ENCODE measurements around the gene CEP135. TPM values are rescaled to one million over a fixed set of nuclear protein-coding genes. Genes with fewer than 3 reads are reported as not detected.

CEP135 gene, protein sequence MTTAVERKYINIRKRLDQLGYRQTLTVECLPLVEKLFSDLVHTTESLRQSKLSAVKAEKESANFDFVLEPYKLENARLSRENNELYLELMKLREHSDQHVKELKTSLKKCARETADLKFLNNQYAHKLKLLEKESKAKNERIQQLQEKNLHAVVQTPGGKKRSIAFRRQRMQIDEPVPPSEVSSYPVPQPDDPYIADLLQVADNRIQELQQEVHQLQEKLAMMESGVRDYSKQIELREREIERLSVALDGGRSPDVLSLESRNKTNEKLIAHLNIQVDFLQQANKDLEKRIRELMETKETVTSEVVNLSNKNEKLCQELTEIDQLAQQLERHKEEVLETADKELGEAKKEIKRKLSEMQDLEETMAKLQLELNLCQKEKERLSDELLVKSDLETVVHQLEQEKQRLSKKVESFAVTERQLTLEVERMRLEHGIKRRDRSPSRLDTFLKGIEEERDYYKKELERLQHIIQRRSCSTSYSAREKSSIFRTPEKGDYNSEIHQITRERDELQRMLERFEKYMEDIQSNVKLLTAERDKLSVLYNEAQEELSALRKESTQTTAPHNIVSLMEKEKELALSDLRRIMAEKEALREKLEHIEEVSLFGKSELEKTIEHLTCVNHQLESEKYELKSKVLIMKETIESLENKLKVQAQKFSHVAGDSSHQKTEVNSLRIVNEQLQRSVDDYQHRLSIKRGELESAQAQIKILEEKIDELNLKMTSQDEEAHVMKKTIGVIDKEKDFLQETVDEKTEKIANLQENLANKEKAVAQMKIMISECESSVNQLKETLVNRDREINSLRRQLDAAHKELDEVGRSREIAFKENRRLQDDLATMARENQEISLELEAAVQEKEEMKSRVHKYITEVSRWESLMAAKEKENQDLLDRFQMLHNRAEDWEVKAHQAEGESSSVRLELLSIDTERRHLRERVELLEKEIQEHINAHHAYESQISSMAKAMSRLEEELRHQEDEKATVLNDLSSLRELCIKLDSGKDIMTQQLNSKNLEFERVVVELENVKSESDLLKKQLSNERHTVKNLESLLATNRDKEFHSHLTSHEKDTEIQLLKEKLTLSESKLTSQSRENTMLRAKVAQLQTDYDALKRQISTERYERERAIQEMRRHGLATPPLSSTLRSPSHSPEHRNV
- total RNA-seq, result 10 to 100 TPM; 10.4 to 13.5 TPM
- 1 to 10 TPM; 1.1 to 3.9 TPM for polyA plus RNA-seq
- long read RNA-seq, donor 1, partial matches to known transcripts, result 10 of 19 reads
- long read RNA-seq, donor 1, other reads (novel, unspliced or antisense), result 6 of 19 reads
- long read RNA-seq, donor 2, full-length matches to known transcripts, result 2 of 3 reads
- long read RNA-seq, donor 2, partial matches to known transcripts, result 1 of 3 reads
- long read RNA-seq, donor 2, other reads (novel, unspliced or antisense), result 0 of 3 reads

DNA sequence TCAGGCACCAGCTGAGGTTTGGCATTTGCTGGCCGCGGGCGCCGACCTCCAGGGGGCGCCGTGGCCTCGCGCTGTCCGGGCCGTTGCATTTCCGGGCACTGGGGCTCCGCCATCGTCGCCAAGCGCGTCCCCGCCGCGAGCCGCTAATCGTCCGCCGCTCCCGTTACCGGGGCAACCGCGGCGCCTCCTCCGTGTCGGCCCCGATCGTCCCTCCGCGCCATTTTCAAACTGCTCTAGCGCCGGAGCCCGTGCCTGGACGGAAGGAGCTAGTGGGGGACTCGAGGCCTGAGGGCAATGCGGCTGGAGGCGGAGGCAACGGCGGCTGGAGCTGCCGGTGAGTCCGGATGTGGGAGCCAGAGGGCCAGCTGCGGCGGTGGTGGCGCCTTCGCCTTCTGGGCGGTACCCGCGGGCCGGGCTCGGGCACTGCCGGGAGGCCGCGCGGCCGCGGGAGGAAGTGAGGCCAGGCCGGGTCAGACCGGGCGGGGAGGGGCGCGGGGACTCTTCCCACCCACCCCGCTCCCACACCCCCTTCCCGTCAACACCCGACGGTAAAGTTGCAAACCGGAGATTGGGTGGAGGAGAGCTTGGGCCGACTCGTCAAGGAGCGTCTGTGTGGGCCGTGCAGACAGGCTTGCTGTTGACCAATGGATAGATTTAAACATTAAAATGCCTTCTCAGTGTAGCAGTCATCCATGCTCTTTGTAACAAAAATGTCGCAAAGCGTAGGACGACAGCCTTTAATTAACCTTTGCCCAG is at the start of gene CEP135:
TSS of gene CEP135 (plus strand) at position 220 of the 756 bp plus-strand sequence. CDS start 3,186 bp downstream, outside the sequence.
- Histone ChIP-seq H3K4me3 (ENCODE audit: low read length in 2 of 2) (peak within 1 kb of the TSS; percentile 46 to 85), H3K27ac (ENCODE audit: low read depth in 1 of 2, low read length in 2 of 2) (peak within 1 kb of the TSS; percentile 27 to 85), H3K27me3 (ENCODE audit: control insufficient read depth in 1 of 2, insufficient read depth in 2 of 2, low read length in 1 of 2) (no peaks in the 10 kb centered on the region), H3K9me3 (ENCODE audit: control insufficient read depth, low read length) (no peaks in the 10 kb centered on the region), H3K36me3 (ENCODE audit: control insufficient read depth in 1 of 2, insufficient read depth in 2 of 2, low read length in 1 of 2) (no peaks in the 10 kb centered on the region), H3K4me1 (ENCODE audit: control insufficient read depth in 1 of 2, insufficient read depth in 2 of 2, low read length in 2 of 2) (peaks cover 0 to 5% of the 10 kb centered on the region in 2 donors)
- WGBS, 2 donors, result 0% methylated on average over 74 to 77 of the region's 77 CpGs
- peak; percentile 97 to 99 for DNase-seq
- intact Hi-C loops (cut with DNase I), result loop anchor here (2.0 to 10.0 kb wide), 3 partner anchors 56 to 356 kb away; no protein-coding TSS in a partner anchor
- ATAC-seq (ENCODE audit: low FRiP score), result peak; percentile 100

DNA sequence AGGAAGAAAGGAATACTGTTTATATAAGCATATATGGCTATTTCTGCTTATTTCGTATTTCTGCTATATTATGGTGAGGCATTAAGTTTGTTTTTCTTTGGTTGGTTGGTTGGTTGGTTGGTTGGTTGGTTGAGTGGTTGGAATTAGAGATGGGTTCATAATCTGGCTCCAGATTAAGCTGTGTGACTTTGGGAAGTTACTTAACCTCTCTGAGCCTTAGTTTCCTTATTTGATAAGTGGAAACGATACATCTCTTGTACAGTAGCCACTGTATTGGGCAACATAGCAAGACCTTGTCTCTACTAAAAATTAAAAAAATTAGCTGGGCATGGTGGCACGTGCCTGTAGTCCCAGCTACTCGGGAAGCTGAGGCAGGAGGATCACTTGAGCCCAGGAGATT is 46.1 kb upstream of the CEP135 start:
- H3K4me3 ChIP-seq (ENCODE audit: low read length in 2 of 2), result no peak overlapping the region
- H3K27me3 ChIP-seq (ENCODE audit: control insufficient read depth in 1 of 2, insufficient read depth in 2 of 2, low read length in 1 of 2), result no peaks in the 10 kb centered on the region
- intact Hi-C loops (cut with DNase I), result no loop called here
- H3K9me3 ChIP-seq (ENCODE audit: control insufficient read depth, low read length), result no peaks in the 10 kb centered on the region
- peaks cover 1 to 4% of the 10 kb centered on the region in 2 donors for H3K36me3 ChIP-seq (ENCODE audit: control insufficient read depth in 1 of 2, insufficient read depth in 2 of 2, low read length in 1 of 2)
- no peaks in the 10 kb centered on the region for H3K4me1 ChIP-seq (ENCODE audit: control insufficient read depth in 1 of 2, insufficient read depth in 2 of 2, low read length in 2 of 2)
- no peak for DNase-seq
- H3K27ac ChIP-seq (ENCODE audit: low read depth in 1 of 2, low read length in 2 of 2), result no peak overlapping the region
- no peak for ATAC-seq (ENCODE audit: low FRiP score)
- 96 to 97% methylated on average over 4 of the region's 4 CpGs for WGBS, 2 donors

DNA sequence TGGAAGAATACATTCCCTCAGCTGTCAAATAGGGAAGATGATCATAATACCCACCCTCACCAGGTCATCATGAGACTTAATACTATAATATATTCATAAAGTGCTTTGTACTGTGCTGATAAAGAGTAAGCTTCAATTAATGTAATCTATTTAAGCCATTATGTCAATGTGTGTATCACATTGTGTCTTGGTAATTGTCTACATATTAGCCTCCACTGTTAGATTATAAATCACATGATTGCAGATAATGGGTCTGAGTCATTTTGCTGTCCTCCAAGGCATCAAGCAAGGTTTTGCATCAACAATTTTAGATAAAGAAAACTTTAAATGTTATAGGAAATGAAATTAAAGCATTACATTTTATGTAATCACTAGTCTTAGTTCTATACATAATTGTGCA is 45.2 kb upstream of the CEP135 start:
- no peaks in the 10 kb centered on the region for H3K9me3 ChIP-seq (ENCODE audit: control insufficient read depth, low read length)
- intact Hi-C loops (cut with DNase I), result no loop called here
- H3K4me3 ChIP-seq (ENCODE audit: low read length in 2 of 2), result no peak overlapping the region
- H3K36me3 ChIP-seq (ENCODE audit: control insufficient read depth in 1 of 2, insufficient read depth in 2 of 2, low read length in 1 of 2), result peaks cover 1 to 4% of the 10 kb centered on the region in 2 donors
- no peaks in the 10 kb centered on the region for H3K4me1 ChIP-seq (ENCODE audit: control insufficient read depth in 1 of 2, insufficient read depth in 2 of 2, low read length in 2 of 2)
- ATAC-seq (ENCODE audit: low FRiP score), result no peak
- no peak for DNase-seq
- no peak overlapping the region for H3K27ac ChIP-seq (ENCODE audit: low read depth in 1 of 2, low read length in 2 of 2)
- no peaks in the 10 kb centered on the region for H3K27me3 ChIP-seq (ENCODE audit: control insufficient read depth in 1 of 2, insufficient read depth in 2 of 2, low read length in 1 of 2)

DNA sequence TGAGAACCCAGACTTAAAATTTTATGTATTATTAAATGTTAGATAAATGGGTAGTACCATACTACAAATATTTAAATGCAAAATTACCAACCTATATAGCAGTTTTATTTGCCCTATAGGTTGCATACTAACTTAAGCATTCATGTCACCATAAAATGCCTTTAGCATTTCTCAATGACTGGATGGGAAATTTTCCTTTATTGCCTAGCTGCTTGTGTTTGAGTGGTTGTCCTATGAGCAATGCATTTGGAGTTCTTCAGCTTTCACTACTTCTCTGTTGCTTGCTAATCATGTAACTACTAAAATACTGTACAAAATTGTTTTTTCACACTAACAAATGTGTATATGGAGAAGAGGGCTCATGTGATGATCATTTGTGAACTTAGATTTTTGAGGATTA is 44.2 kb upstream of the CEP135 start:
- Histone ChIP-seq H3K27ac (ENCODE audit: low read depth in 1 of 2, low read length in 2 of 2) (no peak overlapping the region), H3K36me3 (ENCODE audit: control insufficient read depth in 1 of 2, insufficient read depth in 2 of 2, low read length in 1 of 2) (peaks cover 1 to 4% of the 10 kb centered on the region in 2 donors), H3K9me3 (ENCODE audit: control insufficient read depth, low read length) (no peaks in the 10 kb centered on the region), H3K4me3 (ENCODE audit: low read length in 2 of 2) (no peak overlapping the region), H3K27me3 (ENCODE audit: control insufficient read depth in 1 of 2, insufficient read depth in 2 of 2, low read length in 1 of 2) (no peaks in the 10 kb centered on the region), H3K4me1 (ENCODE audit: control insufficient read depth in 1 of 2, insufficient read depth in 2 of 2, low read length in 2 of 2) (no peaks in the 10 kb centered on the region)
- DNase-seq (no peak), ATAC-seq (ENCODE audit: low FRiP score) (no peak)
- intact Hi-C loops (cut with DNase I), result no loop called here

DNA sequence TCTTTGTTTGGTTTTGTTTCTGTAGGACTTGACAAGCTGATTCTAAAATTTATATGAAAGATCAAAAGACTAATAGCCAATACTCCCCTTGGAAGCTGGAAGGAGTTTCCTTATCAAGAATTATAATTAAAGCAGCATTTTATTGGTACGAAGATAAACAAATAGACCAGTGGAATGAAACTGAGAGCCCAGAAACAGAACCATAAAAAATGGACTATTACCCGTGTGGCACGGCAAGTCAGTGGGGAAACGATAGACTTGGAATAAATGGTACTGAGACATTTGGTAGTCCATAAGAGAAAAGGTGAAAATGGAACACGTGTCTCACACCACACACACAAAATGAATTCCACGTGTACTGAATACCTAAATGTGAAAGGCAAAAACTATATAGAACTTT is 42.4 kb upstream of the CEP135 start:
- no peaks in the 10 kb centered on the region for H3K9me3 ChIP-seq (ENCODE audit: control insufficient read depth, low read length)
- WGBS, 2 donors, result 73 to 89% methylated on average over 6 of the region's 6 CpGs
- no peak overlapping the region for H3K27ac ChIP-seq (ENCODE audit: low read depth in 1 of 2, low read length in 2 of 2)
- H3K4me1 ChIP-seq (ENCODE audit: control insufficient read depth in 1 of 2, insufficient read depth in 2 of 2, low read length in 2 of 2), result no peaks in the 10 kb centered on the region
- DNase-seq (no peak), ATAC-seq (ENCODE audit: low FRiP score) (no peak)
- H3K27me3 ChIP-seq (ENCODE audit: control insufficient read depth in 1 of 2, insufficient read depth in 2 of 2, low read length in 1 of 2), result no peaks in the 10 kb centered on the region
- peaks cover 1 to 2% of the 10 kb centered on the region in 2 donors for H3K36me3 ChIP-seq (ENCODE audit: control insufficient read depth in 1 of 2, insufficient read depth in 2 of 2, low read length in 1 of 2)
- intact Hi-C loops (cut with DNase I), result no loop called here
- no peak overlapping the region for H3K4me3 ChIP-seq (ENCODE audit: low read length in 2 of 2)

DNA sequence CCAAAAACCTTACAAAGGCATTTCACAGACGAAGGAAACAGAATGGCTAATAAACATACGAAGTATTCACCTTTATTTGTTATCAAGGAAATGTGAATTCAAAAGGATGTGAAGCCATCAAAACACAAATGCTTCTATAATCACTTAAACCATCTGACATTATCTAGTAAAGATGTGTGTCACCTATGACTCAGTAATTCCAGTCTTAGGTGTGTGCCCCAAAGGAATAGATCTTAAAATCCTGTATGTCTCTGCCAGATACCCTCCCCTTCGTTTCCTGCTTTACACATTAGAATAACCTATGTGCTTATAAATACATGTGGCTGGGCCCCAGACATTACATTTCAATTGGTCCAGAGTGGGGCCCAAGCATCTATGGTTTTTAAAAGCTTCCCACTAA is 41.8 kb upstream of the CEP135 start:
- DNase-seq (no peak), ATAC-seq (ENCODE audit: low FRiP score) (no peak)
- no peak overlapping the region for H3K4me3 ChIP-seq (ENCODE audit: low read length in 2 of 2)
- no peaks in the 10 kb centered on the region for H3K27me3 ChIP-seq (ENCODE audit: control insufficient read depth in 1 of 2, insufficient read depth in 2 of 2, low read length in 1 of 2)
- peaks cover 1 to 2% of the 10 kb centered on the region in 2 donors for H3K36me3 ChIP-seq (ENCODE audit: control insufficient read depth in 1 of 2, insufficient read depth in 2 of 2, low read length in 1 of 2)
- intact Hi-C loops (cut with DNase I), result no loop called here
- H3K27ac ChIP-seq (ENCODE audit: low read depth in 1 of 2, low read length in 2 of 2), result no peak overlapping the region
- no peaks in the 10 kb centered on the region for H3K9me3 ChIP-seq (ENCODE audit: control insufficient read depth, low read length)
- no peaks in the 10 kb centered on the region for H3K4me1 ChIP-seq (ENCODE audit: control insufficient read depth in 1 of 2, insufficient read depth in 2 of 2, low read length in 2 of 2)
- 80 to 83% methylated on average over 3 of the region's 3 CpGs for WGBS, 2 donors

DNA sequence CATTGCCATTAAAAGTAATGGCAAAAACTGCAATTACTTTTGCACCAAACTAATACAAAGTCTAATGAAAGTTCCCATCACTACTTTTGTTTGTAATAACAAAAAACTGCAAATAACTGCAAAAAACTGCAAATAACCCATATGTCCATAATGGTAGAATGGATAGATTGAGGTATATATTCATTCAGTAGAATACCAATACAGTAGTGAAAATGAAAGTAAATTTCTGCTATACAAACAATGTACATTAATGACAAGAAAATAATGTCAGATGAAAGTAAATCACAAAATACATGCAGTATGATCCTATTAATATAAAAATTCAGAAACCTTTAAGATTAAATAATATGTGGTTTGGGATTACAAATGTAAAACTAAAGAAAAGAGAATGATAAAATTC is 41.3 kb upstream of the CEP135 start:
- Histone ChIP-seq H3K27ac (ENCODE audit: low read depth in 1 of 2, low read length in 2 of 2) (no peak overlapping the region), H3K9me3 (ENCODE audit: control insufficient read depth, low read length) (no peaks in the 10 kb centered on the region), H3K36me3 (ENCODE audit: control insufficient read depth in 1 of 2, insufficient read depth in 2 of 2, low read length in 1 of 2) (peaks cover 1 to 2% of the 10 kb centered on the region in 2 donors), H3K27me3 (ENCODE audit: control insufficient read depth in 1 of 2, insufficient read depth in 2 of 2, low read length in 1 of 2) (no peaks in the 10 kb centered on the region), H3K4me3 (ENCODE audit: low read length in 2 of 2) (no peak overlapping the region), H3K4me1 (ENCODE audit: control insufficient read depth in 1 of 2, insufficient read depth in 2 of 2, low read length in 2 of 2) (no peaks in the 10 kb centered on the region)
- DNase-seq (no peak), ATAC-seq (ENCODE audit: low FRiP score) (no peak)
- intact Hi-C loops (cut with DNase I), result no loop called here

DNA sequence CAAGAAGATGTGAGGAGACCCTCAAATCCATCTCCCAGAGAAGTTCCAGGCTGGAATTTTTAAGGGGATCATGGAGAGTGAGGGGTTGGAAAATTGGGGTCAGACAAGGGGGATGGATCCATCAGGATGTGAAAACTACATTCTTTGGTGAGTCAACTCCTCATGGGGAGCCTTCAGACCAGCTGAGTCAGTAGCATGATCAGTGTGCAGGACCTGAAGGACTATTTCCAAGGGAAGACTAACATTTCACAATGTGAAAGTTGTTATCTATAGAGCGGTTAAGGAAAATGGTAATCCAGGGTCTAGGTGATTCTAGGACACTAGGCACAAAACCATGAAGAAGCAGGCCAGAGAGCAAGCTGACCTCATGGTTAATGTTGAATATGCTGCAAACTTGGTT is 38.6 kb upstream of the CEP135 start:
- Histone ChIP-seq H3K27me3 (ENCODE audit: control insufficient read depth in 1 of 2, insufficient read depth in 2 of 2, low read length in 1 of 2) (no peaks in the 10 kb centered on the region), H3K9me3 (ENCODE audit: control insufficient read depth, low read length) (no peaks in the 10 kb centered on the region), H3K4me1 (ENCODE audit: control insufficient read depth in 1 of 2, insufficient read depth in 2 of 2, low read length in 2 of 2) (no peaks in the 10 kb centered on the region), H3K27ac (ENCODE audit: low read depth in 1 of 2, low read length in 2 of 2) (no peak overlapping the region), H3K36me3 (ENCODE audit: control insufficient read depth in 1 of 2, insufficient read depth in 2 of 2, low read length in 1 of 2) (peaks cover 0 to 1% of the 10 kb centered on the region in 2 donors), H3K4me3 (ENCODE audit: low read length in 2 of 2) (no peak overlapping the region)
- no peak for ATAC-seq (ENCODE audit: low FRiP score)
- intact Hi-C loops (cut with DNase I), result no loop called here
- no peak for DNase-seq
- 89 to 93% methylated on average over 1 of the region's 1 CpG for WGBS, 2 donors
